ENCODE results near the gene RPF1. TPM values are rescaled to one million over a fixed set of nuclear protein-coding genes. Genes with fewer than 3 reads are reported as not detected.

The RPF1 gene
- total and polyA plus RNA-seq, 12 donors, result 12.4 to 66.9 (median 26.8) TPM

GRCh38 chr1:84452436-84452835 is 26.6 kb upstream of the RPF1 start:
- H3K27ac ChIP-seq, result no peak overlapping the region
- no peak overlapping the region for H3K4me3 ChIP-seq
- intact Hi-C loops (cut with DNase I), result loop anchor here in 1 of 2 donors (10.0 kb wide), 1 partner anchor 292 kb away; no protein-coding TSS in a partner anchor
- no peaks in the 10 kb centered on the region for H3K27me3 ChIP-seq
- DNase-seq, result no peak
- H3K4me1 ChIP-seq (replicated peaks in 1 of 2), result no peaks in the 10 kb centered on the region
- no peaks in the 10 kb centered on the region for H3K9me3 ChIP-seq (replicated peaks in 1 of 3)
- TF ChIP-seq CTCF (IDR thresholded peaks at IDR 0.05) (no peak), POLR2A (IDR thresholded peaks at IDR 0.05) (no peak)
- no peaks in the 10 kb centered on the region for H3K36me3 ChIP-seq (replicated peaks in 1 of 2)
- 50 to 75% (median 57%) methylated on average over 2 to 3 of the region's 3 CpGs for WGBS, 4 donors

- Histone ChIP-seq H3K4me3 (no peak overlapping the region), H3K36me3 (replicated peaks in 1 of 2) (no peaks in the 10 kb centered on the region), H3K27ac (no peak overlapping the region), H3K27me3 (no peaks in the 10 kb centered on the region), H3K4me1 (replicated peaks in 1 of 2) (no peaks in the 10 kb centered on the region), H3K9me3 (replicated peaks in 1 of 3) (no peaks in the 10 kb centered on the region)
- TF ChIP-seq CTCF (IDR thresholded peaks at IDR 0.05) (no peak), POLR2A (IDR thresholded peaks at IDR 0.05) (no peak)
- intact Hi-C loops (cut with DNase I), result no loop called here
- WGBS, 4 donors, result 63 to 89% (median 76%) methylated on average over 1 of the region's 1 CpG
- no peak for DNase-seq
Observed at GRCh38 chr1:84462118-84462517, 16.9 kb upstream of the RPF1 start.

- Histone ChIP-seq H3K27ac (no peak overlapping the region), H3K36me3 (replicated peaks in 1 of 2) (no peaks in the 10 kb centered on the region), H3K27me3 (peaks cover 10% of the 10 kb centered on the region), H3K4me1 (replicated peaks in 1 of 2) (no peaks in the 10 kb centered on the region), H3K4me3 (no peak overlapping the region), H3K9me3 (replicated peaks in 1 of 3) (no peaks in the 10 kb centered on the region)
- TF ChIP-seq CTCF (IDR thresholded peaks at IDR 0.05) (no peak), POLR2A (IDR thresholded peaks at IDR 0.05) (no peak)
- no peak for DNase-seq
- intact Hi-C loops (cut with DNase I), result no loop called here
Observed at GRCh38 chr1:84467298-84467697, 11.8 kb upstream of the RPF1 start.

GRCh38 chr1:84476225-84476624 is 2.8 kb upstream of the RPF1 start:
- DNase-seq, result no peak
- WGBS, 4 donors, result 50 to 65% (median 55%) methylated on average over 1 of the region's 1 CpG
- intact Hi-C loops (cut with DNase I), result no loop called here
- H3K36me3 ChIP-seq (replicated peaks in 1 of 2), result no peaks in the 10 kb centered on the region
- peaks cover 33% of the 10 kb centered on the region for H3K27me3 ChIP-seq
- no peak for TF ChIP-seq CTCF (IDR thresholded peaks at IDR 0.05)
- TF ChIP-seq POLR2A (IDR thresholded peaks at IDR 0.05), result no peak
- no peaks in the 10 kb centered on the region for H3K9me3 ChIP-seq (replicated peaks in 1 of 3)
- H3K27ac ChIP-seq, result no peak overlapping the region
- H3K4me1 ChIP-seq (replicated peaks in 1 of 2), result peaks cover 10 to 20% of the 10 kb centered on the region in 2 donors
- H3K4me3 ChIP-seq, result no peak overlapping the region

All from adrenal gland (tissue), 12 donors.